GM19324 (cell line): ENCODE data around the gene TSPY1.
"Not testable (repeated sequence)": the region's sequence is repeated elsewhere in the genome, so short reads cannot be mapped to it uniquely, and the experiment has no call there.

Experiments used
- ATAC-seq: cut with Tn5 transposase; IDR thresholded peaks from one replicate; pipeline ENCODE4 v1.9.1; 2021; ENCODE audit warnings: mild to moderate bottlenecking, moderate library complexity; ENCODE audit not compliant: unreplicated experiment, low FRiP score

The TSPY1 gene

GRCh38 chrY:9466655-9467054 lies at the start of gene TSPY1:
Gene TSPY1 (plus strand): TSS chrY:9466955. CDS start chrY:9467001, 46 bp downstream.
- ATAC-seq, result not testable (repeated sequence)

- not testable (repeated sequence) for ATAC-seq
These were observed 20.2 kb downstream of the TSPY1 start, which contains the start of gene TSPY9 for GRCh38 chrY:9486967-9487366. Gene TSPY9 (plus strand): TSS chrY:9487267. CDS start chrY:9487313, 46 bp downstream.

- not testable (repeated sequence) for ATAC-seq
These were observed 37.6 kb downstream of the TSPY1 start for GRCh38 chrY:9504396-9504795.

GRCh38 chrY:9516287-9516686 lies 49.5 kb downstream of the TSPY1 start:
- ATAC-seq, result not testable (repeated sequence)
